CD1c-positive myeloid dendritic cell (primary cell): Measurements from ENCODE around the gene RADIL.

Experiments
- DNase-seq: peaks from one replicate; pipeline ENCODE4 v3.0.0-alpha.2; 2016; ENCODE audit errors: extremely low spot score

The RADIL gene

DNA sequence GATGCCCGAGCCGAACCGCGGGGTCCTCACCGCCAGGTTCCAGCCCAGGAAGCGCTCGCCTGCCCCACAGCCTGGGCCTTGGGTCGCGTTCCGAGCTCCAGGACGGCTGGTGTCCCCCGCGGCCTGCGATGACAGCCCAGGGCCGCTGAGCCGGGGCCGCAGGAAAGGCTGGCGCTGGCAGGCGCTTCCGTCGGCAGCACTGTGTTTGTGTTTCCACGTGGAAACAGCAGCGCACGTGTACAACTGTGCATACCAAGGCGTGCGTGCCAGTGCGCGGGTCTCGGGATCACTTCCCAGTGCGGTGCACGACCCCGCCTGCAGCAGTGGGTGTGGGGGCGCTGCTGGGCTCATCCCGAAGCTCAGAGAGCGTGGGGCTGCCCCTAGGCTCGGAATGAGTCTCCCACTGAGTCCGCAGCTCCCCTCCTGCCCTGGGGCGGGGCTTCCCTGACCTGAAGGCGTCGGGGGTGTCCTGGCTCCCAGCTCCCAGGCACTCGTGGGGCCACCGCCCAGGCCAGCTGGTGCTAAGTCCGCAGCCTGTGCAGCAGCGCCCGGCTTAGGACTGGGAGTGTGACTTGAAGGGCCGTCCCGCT, 90.9 kb downstream of the RADIL start:
- DNase-seq: peak; percentile 41

DNA sequence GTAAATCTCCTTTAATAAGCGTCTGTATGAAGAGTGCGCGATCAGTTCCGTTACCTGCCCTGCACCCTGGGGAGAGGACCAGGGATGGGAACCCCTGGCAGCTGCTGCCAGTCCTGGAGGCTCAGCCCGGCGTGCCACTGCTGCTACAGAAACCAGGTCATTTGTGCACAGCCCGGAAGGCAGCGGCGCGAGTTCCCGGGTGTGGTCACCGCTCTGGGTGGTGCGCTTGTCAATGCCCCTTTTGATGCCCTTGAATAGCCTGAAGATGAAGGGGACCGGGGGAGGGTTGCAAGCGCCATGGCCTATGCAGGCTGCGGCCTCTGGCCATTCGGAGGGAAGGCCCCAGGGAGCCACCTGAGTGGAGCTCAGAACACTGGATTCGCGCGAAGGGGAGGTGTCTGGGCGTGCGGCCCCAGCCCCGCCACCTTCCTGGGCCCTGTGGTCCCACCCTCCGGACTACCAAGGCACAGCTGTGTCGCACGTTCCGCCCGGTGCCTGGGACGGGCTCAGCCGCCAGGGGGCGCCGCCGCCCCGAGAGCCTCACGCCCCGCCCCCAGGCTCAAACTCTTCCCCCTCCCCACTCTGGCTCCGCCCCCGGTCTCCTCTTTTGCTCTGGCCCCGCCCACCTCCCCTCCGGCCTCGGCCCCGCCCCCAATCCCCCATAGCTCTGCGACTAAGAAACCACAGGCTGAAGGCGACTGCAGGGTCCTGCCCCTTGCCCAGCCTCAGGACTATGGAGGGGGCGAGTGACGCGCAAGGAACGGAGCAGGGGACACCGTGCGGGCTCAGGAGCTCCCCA, 91.6 kb downstream of the RADIL start:
- DNase-seq: peak; percentile 82

DNA sequence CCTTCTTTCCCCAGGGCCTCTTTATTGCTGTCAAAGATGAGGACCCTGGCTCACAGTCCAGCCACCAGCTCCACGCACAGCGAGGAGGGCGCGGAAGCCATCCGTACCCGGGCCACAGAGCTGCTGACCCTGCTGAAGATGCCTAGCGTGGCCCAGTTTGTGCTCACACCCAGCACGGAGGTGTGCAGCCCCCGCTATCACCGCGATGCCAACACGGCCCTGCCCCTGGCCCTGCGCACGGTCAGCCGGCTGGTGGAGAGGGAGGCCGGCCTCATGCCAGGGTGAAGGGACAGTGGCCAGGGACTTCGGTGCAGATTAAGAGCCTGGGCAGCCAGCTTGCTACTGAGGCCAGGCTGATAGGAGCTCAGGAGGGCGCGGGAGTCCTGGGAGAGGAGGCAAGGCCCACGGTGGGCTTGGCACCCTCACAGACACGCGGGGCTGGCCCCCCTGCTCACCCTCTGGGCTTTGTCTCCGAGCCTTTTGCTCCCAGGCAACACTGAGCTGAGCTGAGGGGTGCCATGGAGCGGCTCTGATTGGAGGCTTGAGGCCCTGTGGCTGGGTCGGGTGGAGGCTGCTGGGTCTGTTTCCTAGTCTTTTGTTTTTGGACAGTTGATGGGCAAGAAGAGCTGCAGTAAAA, 92.3 kb downstream of the RADIL start:
- no peak for DNase-seq

DNA sequence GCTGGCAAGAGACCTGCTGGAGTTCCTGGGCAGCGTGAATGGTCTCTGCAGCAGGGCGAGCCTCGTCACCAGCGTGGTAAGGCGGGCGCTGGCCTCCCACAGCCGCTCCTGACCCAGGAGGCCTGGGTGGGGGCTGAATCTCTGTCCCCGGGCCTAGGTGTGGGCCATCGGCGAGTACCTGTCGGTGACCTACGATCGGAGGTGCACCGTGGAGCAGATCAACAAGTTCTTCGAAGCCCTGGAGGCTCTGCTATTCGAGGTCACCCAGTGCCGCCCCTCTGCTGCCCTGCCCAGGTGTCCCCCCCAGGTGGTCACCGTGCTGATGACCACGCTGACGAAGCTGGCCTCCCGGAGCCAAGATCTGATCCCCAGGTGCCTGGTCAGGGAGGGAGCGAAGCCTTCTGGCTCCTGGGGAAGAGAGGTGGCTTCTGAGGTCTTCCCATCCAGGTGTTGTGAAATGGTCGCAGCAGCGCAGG, 93.0 kb downstream of the RADIL start:
- no peak for DNase-seq

DNA sequence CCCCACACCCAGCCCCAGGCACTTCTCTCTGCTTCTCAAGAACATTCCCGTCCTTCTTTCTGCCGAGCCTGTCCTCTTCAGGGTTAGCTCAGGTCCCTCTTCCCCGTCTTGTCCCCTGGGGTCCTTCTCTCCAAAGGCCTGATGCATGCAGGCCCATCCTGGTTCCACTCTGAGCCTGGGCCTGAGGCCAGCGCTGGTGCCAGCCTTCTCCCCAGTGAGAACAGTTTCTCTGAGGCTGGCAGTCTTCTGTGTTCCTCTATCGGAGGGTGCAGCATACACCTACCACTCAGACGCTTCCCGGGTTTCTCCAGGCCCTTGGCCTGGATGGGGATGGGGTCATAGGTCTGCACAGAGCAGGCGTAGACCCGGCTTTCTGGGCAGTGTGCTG, 93.4 kb downstream of the RADIL start:
- DNase-seq: no peak

DNA sequence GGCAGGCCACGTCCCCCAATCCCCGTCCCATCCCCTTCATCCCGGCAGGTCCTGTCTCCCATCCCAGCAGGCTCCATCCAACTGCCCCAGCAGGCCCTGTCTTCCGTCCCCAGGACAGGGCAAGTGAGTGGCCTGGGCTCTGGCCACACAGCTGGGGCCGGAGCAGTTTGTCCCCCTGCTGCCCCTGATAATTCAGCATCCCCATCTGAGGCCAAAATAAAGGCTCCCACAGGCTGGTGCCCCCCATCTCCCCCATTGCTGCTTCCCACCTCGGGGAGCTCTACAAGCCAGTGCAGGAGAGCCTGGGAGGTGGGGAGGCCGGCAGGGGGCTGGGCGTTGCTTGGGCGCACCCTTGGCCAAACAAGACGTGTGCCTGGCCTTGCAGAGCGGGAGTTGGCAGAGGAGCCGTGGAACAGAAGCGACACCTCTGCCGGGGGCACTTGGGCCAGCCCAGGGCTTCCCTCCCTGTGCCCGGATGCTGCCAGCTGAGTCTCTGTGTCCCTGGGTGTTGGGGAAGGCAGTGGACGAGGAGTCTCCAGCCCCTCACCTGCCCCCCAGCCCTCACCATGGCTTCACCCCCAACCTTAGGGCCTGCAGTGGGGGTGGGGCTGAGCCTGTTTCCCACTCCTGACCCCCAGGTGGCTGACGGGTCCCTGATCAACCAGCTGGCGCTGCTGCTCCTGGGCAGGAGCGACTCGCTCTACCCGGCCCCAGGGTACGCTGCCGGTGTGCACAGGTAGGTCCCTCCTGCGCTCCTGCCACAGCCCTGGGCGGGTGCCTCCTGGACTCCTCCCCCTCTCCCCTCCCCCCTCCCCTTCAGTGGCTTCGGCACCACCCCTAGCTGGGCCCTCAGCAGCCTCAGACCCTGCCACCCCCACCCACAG, 94.1 kb downstream of the RADIL start:
- DNase-seq: no peak

DNA sequence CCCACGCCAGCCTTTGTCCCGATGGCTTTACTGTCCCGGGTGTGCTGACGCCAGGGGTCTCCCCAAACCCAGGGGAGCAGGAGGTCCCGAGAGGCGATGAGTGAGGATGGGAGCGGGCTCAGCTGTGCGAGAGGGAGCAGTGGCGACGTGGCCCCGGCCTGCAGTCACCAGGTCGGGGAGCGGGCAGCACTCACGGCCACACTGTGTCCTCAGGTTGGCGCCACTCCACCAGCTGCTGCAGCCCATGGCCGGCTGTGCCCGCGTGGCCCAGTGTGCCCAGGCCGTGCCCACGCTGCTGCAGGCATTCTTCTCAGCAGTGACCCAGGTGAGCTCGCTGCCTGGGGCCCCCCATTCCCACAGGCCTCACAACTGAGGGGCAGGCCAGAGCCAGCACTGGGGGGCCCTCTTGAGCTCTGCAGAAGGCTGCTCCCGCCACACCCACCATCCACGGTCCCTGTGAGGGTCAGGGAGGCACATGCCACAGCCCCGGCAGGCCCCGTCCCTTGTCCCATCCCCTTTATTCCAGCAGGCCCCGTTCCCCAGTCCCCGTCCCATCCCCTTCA, 94.8 kb downstream of the RADIL start:
- DNase-seq: no peak

DNA sequence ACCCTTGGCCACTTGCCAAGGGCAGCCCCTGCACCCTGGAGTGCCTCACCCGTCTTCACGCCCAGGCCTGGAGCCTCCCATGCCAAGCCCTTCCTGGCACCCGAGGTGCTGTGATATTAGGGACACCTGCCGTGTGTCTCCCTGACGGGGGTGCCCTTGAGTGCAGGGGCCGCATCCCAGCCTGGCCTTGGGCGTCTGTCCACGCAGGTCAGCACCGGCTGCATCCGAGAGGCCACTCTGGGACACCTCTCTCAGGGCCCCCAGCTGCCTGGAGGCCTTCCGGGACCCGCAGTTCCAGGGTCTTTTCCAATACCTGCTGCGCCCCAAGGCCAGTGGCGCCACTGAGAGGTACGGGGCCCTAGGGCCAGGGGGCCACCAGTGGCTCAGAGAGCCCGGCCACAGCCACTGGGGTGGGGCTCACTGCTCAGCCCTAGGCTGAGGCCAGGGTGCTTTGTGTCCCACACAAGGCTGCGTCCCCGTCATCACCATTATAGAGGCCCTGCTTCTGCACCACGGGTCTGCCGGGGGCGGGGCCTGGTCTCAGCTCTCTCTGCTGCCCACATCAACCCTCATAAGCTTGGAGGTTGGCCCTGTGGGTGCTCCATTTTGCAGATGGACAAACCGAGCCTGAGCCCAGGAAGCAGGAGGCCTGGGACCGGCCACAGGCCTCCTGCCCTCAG, 95.4 kb downstream of the RADIL start:
- no peak for DNase-seq

DNA sequence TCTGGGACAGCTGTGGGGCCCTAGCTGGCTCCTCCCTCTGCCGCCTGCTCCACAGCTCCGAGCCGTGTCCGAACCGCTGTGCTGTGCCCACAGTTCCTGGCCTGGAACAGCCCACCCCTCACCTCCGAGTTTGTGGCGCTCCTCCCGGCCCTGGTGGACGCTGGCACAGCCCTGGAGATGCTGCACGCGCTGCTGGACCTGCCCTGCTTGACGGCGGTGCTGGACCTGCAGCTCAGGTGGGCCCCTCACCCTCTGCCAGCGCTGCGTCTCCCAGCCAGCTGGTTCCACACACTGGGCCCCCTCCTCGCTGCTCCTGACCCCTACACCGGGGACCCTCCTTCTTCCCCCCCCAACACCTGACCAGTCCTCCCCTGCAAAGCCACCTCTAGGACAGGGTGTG, 96.0 kb downstream of the RADIL start:
- no peak for DNase-seq

DNA sequence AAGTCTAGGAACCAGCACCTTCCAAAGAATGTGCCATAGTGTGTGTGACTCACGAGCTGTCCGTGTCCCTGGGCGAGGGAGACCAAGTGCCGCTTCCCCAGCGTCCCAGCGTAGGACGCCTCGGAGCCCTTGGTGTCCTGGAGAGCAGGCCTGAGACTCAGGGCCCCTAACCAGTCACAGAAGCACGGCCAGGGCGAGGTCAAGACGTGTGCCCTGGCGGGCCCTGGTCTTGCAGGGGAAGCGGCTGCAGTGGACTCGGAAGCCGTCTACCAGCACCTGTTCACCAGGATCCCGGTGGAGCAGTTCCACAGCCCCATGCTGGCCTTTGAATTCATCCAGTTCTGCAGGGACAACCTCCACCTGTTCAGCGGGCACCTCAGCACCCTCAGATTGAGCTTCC, 97.5 kb downstream of the RADIL start:
- no peak for DNase-seq

DNA sequence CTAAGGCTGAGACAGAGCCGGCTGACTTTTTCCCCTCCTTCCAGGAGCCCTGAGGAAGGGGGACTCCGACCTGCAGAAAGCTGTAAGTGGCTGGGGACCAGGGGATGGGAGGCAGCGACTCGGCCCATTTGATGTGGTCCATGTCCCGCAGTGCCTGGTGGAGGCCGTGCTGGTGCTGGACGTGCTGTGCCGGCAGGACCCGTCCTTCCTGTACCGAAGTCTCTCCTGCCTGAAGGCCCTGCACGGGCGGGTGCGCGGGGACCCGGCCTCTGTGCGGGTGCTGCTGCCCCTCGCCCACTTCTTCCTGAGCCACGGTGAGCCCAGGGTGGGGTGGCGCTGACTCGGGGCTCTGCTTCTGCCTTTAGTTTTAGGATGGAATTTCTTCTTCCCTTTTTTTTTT, 98.1 kb downstream of the RADIL start:
- no peak for DNase-seq

DNA sequence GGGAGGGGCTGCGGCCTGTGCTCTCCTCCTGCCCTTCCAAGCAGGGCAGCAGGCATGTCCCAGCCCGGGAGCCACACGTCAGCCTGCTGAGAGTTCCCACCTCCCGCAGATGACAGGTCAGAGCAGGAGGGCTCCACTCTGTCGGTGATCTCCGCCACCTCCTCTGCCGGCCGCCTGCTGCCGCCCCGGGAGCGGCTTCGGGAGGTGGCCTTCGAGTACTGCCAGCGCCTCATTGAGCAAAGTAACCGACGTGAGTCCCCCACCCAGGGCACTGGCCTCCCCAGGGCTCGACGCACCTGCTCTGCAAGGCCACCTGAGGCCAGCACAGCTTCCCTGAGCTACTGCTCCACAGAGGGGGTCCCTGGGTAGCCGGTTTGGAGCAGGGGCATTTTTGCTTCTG, 98.7 kb downstream of the RADIL start:
- no peak for DNase-seq

DNA sequence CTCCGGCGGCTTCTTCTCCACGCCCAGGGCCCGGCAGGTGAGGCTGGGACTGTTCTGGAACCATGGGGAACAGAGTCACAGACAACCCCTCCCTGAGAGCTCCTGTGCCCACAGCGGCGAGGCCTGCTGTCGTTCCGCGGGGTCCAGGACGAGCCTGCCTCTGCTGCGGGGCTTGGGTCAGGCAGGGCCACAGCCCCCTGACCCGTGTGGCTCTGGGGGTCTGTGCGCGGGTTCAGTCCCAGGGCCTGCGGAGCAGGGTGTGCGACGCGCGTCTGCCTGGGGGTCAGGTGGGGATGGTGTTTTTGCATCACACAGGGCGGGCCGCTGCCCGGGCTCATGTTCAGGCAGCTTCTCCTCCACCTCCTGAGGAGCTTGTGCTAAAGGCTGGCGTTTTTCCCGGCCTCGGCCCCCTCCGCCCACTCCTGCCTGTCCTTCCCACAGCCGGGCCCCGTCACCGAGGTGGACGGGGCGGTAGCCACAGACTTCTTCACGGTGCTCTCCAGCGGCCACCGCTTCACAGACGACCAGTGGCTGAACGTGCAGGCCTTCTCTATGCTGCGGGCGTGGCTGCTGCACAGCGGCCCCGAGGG, 99.7 kb downstream of the RADIL start:
- no peak for DNase-seq

DNA sequence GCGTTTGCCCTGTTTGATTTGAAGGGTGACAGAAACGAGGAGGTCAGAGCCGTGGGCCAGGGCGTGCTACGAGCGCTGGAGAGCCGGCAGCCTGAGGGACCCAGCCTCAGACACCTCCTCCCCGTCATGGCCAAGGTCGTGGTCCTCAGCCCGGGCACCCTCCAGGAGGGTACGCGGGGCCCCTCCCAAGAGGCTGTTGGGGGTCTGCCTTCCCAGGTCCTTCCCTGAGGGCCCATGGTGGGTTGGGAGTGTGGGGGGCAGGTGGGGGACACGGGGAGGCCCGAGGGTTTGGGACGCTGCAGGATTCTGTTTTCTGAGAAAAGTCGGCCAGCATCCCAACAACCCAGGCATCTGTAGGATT, 100.2 kb downstream of the RADIL start:
- DNase-seq: no peak

DNA sequence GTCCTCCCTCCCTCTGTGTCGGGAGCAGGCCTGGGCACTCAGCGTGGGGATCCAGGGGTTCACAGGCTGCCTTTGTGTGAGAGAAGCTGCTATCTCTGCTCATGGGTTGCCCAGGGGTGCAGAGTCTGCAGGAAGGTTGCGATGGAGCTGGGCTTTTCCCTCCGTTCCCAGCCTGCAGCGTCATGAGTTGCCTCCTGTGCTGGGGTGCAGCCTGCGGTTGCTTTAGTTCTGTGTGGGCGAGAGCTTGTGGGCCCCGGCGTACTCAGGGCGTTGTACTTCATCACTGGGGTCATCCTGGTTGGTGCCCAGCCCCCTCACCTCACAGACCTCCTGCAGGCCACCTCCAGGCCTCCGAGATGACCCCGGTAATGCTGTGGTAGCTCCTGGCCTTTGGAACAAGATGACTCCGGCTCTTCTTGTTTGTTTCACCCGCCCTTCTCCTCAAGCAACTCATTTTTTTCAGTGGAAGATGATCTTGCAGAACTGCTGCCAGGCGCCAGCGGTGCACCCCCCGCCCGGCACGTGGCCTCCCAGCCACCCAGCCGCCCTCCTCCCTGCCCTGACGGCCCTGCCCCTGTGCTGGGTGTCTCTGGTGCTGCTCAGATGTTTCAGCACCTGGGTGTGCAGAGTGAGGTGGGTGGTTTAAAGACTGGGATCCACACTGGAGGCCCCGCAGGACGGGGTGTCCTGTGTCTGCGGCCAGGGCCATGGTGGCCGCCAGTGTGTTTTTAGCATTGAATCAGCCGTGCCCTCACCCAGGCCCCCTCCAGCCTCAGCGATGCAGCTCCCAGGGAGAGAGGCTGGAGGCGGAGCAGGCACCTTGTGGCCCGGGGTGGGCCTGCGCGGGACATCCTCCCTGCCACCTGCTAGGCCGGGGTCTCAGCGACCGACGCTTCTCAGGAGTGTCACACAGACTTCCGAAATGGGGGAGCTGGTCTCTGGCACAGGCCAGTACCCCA, 100.9 kb downstream of the RADIL start:
- DNase-seq: no peak

DNA sequence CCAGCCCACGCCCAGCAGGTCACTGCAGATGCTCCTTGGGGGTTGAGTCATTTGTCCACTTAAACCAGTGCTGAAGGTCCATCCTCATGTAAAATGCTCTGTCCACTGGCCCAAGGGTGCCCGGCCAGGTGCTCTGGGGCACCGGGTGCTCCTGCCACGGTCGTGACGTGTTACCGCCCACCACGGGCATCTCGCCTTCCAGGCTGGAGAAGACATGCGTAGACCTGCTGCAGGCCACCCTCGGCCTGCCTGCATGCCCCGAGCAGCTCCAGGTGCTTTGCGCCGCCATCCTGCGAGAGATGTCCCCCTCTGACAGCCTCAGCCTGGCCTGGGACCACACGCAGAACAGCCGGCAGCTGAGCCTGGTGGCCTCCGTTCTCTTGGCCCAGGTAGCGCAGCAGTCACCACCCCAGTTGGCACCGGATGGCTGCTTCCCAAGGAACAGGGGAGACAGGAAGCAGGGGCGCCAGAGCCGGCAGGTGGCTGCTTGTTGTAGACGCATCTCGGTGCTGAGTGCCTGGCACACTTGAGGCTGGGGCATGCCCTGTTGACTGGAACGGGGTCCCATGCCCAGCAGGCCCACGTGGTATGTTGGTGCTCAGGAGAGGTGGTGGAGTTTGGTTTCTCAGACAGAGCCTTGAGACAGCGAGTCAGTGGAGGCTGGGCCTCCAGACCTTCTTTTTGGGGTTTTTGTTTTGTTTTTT, 102.0 kb downstream of the RADIL start:
- no peak for DNase-seq

DNA sequence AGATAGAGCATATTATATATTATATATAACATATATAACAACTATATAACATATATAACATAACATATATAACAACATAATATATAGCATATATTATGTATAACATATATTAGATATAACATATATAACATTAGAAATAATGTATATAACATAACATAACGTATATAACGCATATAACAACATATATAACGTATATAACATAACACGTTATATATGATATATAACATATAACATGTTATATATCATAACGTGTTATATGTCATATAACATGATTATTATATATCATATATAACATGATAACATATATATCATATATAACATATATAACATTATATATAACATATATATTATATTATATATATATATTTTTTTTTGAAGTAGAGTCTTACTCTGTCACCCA, 104.4 kb downstream of the RADIL start:
- no peak for DNase-seq

DNA sequence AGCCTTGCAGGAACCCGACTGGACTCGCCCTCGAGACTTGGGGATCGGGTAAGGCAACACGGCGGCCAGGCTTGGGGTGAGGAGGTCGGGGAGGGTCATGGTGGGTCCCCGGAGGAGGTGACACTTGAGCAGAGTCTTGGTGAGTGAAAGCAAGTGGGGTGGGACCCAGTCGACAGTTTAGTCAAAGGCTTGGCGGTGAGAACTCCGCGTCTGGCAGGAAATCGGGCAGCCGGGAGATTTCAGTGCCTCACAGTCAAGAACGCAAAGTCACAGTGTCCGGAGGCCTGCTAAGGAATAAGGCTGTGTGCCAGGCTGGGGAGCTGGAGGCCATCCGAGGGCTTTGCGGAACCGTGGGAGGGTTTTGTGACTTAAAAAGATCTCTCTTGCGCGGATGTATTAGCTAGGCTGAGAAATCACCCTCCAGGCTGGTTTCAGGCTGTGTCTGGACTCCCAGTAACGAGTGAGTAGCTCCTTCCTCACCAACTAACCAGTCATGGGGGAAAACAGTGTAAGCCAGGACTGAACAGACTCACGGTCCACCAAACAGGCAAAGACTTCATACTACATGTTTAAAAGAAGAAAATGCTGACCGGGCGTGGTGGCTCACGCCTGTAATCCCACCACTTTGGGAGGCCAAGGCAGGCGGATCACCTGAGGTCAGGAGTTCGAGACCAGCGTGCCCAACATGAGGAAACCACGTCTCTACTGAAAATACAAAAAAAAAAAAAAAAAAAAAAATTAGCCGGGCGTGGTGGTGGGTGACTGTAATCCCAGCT, 107.5 kb downstream of the RADIL start:
- peak; percentile 62 for DNase-seq
